Activated CD8-positive, alpha-beta T cell treated with anti-CD3 and anti-CD28 coated beads for 36 hours (primary cell): ENCODE measurements around the gene CRYBA2. TPM values are rescaled to one million over a fixed set of nuclear protein-coding genes. Genes with fewer than 3 reads are reported as not detected.

Experiments
- ATAC-seq: fragments of 200-7000 bp; cut with Tn5 transposase; one replicate; pipeline ENCODE4 v1.10.0; 2021; ENCODE audit warnings: mild to moderate bottlenecking, moderate library complexity
- CTCF ChIA-PET: fragments of 350-600 bp; sonication (Branson Sonifier 250); formaldehyde crosslinking; loops from one replicate; lab custom pipeline; 2021; ENCODE audit warnings: antibody characterized with exemption; lab: Charles Lee
- POLR2A ChIA-PET: fragments of 350-600 bp; sonication (Branson Sonifier 250); formaldehyde crosslinking; loops from one replicate; lab custom pipeline; 2021; ENCODE audit warnings: antibody characterized with exemption; lab: Charles Lee
- DNase-seq: peaks from one replicate; pipeline ENCODE4 v3.0.0-alpha.2; 2020
- H3K27ac Mint-ChIP-seq: one replicate; pipeline ENCODE4 v1.8.0; 2021; ENCODE audit warnings: mild to moderate bottlenecking, mixed read lengths
- H3K27me3 Mint-ChIP-seq: one replicate; pipeline ENCODE4 v1.8.0; 2021; ENCODE audit warnings: mixed read lengths
- H3K36me3 Mint-ChIP-seq: one replicate; pipeline ENCODE4 v1.8.0; 2021; ENCODE audit warnings: low read depth, mixed read lengths
- H3K4me1 Mint-ChIP-seq: one replicate; pipeline ENCODE4 v1.8.0; 2021; ENCODE audit warnings: low read depth, mixed read lengths
- H3K4me3 Mint-ChIP-seq: one replicate; pipeline ENCODE4 v1.8.0; 2021; ENCODE audit warnings: mild to moderate bottlenecking, moderate library complexity, mixed read lengths
- H3K9me3 Mint-ChIP-seq: one replicate; pipeline ENCODE4 v1.8.0; 2021; ENCODE audit warnings: mixed read lengths
- intact Hi-C: fragments of 100-400 bp; cut with micrococcal nuclease; formaldehyde crosslinking; loops from one replicate; pipeline ENCODE4 v1.10.0; 2022
- total RNA-seq, 2 experiments: library from RNA; stranded (reverse); gene quantifications; one replicate each; pipeline ENCODE4 v1.2.3, GENCODE V29; 2021
- TF ChIP-seq, protein P1 (sequence below): fragments of 200-600 bp; IDR thresholded peaks from one replicate; pipeline ENCODE4 v1.8.0; 2022; ENCODE audit warnings: antibody characterized with exemption, mild to moderate bottlenecking

Gene CRYBA2
- total RNA-seq, 2 experiments from 2014 or later: not detected

DNA sequence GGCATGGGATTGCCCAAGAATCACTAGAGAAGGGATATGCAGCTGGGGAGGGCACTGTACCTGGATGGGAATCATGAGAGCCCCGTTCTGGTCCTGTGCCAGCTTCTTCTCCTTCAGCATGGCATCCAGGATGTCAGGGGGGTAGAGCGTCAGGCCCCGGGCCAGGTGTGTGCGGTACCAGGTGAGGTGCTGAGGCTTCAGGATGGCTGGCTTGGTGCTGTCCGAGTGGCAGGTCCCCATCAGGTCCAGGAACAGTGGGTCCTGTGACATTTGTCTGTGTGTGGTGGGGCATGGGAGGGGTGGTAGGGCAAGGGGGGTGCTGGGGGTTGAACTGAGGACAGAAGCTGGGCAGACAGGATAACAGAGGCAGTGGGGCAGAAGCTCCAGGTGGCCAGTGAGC lies 34.9 kb upstream of the CRYBA2 start:
- intact Hi-C loops: no loop called here
- Mint-ChIP-seq H3K27ac (no peak overlapping the region), H3K4me1 (no peaks in the 10 kb centered on the region), H3K9me3 (no peaks in the 10 kb centered on the region), H3K4me3 (no peak overlapping the region), H3K36me3 (no peaks in the 10 kb centered on the region), H3K27me3 (peaks cover 11% of the 10 kb centered on the region)
- CTCF ChIA-PET: interaction anchor here (1.0 to 9.1 kb wide), 10 partner anchors 11 to 168 kb away, joined by 3 to 135 read pairs (median 6); no protein-coding TSS in a partner anchor
- ATAC-seq: no peak
- no peak for DNase-seq
- POLR2A ChIA-PET: no interaction called here
- TF ChIP-seq, protein P1, sequence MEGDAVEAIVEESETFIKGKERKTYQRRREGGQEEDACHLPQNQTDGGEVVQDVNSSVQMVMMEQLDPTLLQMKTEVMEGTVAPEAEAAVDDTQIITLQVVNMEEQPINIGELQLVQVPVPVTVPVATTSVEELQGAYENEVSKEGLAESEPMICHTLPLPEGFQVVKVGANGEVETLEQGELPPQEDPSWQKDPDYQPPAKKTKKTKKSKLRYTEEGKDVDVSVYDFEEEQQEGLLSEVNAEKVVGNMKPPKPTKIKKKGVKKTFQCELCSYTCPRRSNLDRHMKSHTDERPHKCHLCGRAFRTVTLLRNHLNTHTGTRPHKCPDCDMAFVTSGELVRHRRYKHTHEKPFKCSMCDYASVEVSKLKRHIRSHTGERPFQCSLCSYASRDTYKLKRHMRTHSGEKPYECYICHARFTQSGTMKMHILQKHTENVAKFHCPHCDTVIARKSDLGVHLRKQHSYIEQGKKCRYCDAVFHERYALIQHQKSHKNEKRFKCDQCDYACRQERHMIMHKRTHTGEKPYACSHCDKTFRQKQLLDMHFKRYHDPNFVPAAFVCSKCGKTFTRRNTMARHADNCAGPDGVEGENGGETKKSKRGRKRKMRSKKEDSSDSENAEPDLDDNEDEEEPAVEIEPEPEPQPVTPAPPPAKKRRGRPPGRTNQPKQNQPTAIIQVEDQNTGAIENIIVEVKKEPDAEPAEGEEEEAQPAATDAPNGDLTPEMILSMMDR: no peak

DNA sequence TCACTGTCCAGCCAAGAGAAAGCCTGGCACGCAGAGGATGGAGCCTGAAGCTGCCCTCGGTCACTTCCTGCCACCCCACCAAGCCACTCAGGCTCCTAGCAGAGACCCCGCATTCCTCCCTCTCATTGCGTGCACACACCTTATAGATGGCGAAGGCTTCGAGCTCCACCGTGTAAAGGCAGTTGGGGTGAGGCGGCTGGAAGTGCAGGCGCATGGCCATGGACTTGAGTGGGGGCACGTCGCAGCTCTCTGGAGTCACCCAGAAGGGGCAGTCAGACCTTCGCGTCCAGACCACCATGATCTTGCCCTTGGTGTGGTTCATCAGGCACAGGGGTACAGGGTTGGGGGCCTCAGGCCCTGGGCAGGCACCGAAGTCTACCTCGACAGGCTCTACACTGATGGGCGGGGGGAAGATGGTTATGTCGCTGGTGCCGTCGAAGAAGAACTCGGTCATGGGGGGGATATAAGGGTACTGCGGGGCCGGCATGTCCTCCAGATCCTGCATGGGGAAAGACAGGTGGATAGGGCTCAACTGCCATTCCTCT lies 34.4 kb upstream of the CRYBA2 start:
- CTCF ChIA-PET: interaction anchor here (0.7 to 9.1 kb wide), 10 partner anchors 11 to 128 kb away, joined by 3 to 135 read pairs (median 4); partner anchors contain the start of gene CFAP65
- POLR2A ChIA-PET: no interaction called here
- DNase-seq (no peak), ATAC-seq (no peak)
- Mint-ChIP-seq H3K4me1 (no peaks in the 10 kb centered on the region), H3K27me3 (peaks cover 10% of the 10 kb centered on the region), H3K27ac (no peak overlapping the region), H3K36me3 (no peaks in the 10 kb centered on the region), H3K9me3 (no peaks in the 10 kb centered on the region), H3K4me3 (no peak overlapping the region)
- TF ChIP-seq, protein P1: no peak
- intact Hi-C loops: no loop called here

DNA sequence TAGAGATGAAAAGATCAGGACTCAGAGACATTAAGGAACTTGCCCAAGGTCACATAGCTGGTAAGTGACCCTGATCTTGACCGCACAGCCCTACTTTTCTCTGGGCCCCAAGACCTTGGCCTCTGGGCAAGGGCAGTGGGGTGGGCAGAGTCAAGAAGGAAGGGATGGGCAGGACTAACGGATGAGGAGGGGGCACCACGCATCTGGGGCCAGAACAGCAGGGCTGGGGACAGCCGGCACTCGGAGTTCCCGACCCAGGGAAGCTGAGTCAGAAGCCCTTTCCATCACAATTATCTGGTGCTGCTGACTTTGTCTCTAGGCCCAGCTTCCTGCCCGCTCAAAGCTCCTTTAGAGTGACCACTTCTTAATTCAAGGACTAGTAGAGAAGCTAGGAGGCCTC lies 33.7 kb upstream of the CRYBA2 start:
- H3K4me3 Mint-ChIP-seq: no peak overlapping the region
- intact Hi-C loops: no loop called here
- H3K27me3 Mint-ChIP-seq: peaks cover 6% of the 10 kb centered on the region
- ChIA-PET CTCF (interaction anchor here (0.7 to 9.1 kb wide), 8 partner anchors 14 to 129 kb away, joined by 3 to 135 read pairs (median 4); partner anchors contain the start of gene CFAP65), POLR2A (no interaction called here)
- no peak for ATAC-seq
- H3K27ac Mint-ChIP-seq: no peak overlapping the region
- DNase-seq: no peak
- H3K36me3 Mint-ChIP-seq: no peaks in the 10 kb centered on the region
- no peaks in the 10 kb centered on the region for H3K9me3 Mint-ChIP-seq
- no peaks in the 10 kb centered on the region for H3K4me1 Mint-ChIP-seq
- TF ChIP-seq, protein P1: no peak

DNA sequence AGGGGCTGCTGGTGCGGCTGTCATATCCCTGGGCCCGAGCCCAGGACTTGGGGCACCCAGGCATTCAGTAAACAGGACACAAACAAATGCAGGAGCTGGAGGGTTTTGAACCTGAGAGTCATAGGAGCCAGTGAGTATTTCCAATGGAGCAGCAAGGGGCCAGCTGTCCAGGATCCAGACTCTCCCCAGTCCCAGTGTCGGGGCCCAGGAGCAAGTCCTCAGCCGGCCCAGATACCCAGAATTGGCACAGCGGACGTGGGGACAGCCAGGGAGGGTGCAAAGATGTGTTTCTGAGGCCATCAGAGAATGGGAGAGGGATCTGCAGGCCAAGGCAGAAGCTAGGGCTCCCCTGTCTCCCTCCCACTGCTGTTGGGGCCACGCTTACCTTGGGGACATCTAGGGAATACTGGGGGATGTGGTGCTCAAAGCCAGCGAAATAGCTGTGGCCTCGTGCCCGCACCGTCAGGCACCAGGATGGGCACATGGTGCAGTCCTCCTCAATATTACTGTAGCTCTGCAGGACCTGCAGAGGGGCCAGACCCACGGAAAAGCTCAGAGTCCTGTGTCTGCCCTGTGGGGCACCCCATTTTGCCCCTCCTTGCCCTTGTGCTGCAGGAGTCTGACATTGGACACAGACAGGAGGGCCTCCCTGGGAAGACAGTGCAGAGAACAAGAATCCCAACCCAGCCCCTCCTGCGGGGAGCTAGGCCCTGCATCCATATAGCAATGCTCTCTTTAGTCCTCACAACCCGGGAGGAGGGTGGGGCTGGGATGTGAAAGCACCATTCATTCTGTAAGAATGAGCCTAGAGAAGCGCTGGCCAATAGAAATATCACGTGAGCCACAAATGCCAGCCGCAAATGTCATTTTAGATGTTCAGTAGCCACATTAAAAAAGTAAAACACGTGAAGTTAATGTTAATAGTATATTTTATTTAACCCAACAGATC lies 32.7 kb upstream of the CRYBA2 start:
- no peak for ATAC-seq
- H3K27me3 Mint-ChIP-seq: peaks cover 5% of the 10 kb centered on the region
- H3K36me3 Mint-ChIP-seq: no peaks in the 10 kb centered on the region
- H3K27ac Mint-ChIP-seq: no peak overlapping the region
- no peak overlapping the region for H3K4me3 Mint-ChIP-seq
- TF ChIP-seq, protein P1: no peak
- intact Hi-C loops: no loop called here
- DNase-seq: no peak
- ChIA-PET POLR2A (no interaction called here), CTCF (interaction anchor here (0.9 to 9.1 kb wide), 6 partner anchors 15 to 130 kb away, joined by 3 to 135 read pairs (median 4); no protein-coding TSS in a partner anchor)
- no peaks in the 10 kb centered on the region for H3K9me3 Mint-ChIP-seq
- H3K4me1 Mint-ChIP-seq: no peaks in the 10 kb centered on the region
